Sigmoid colon (tissue), 7 donors: ENCODE results near the gene PRDM11. TPM values are rescaled to one million over a fixed set of nuclear protein-coding genes. Genes with fewer than 3 reads are reported as not detected.

Experiments
- DNase-seq: peaks from one replicate; pipeline ENCODE4 v3.0.0-alpha.2; 2019
- H3K27ac ChIP-seq, 4 donors: fragments of 200-600 bp; sonication (generic); one replicate each; pipeline ENCODE4 v1.5.1; 2016 to 2019; ENCODE audit warnings: mild to moderate bottlenecking in 1 of 4
- H3K27me3 ChIP-seq, 3 donors: fragments of 200-600 bp; sonication (generic); one replicate each; pipeline ENCODE4 v1.5.1; 2019; ENCODE audit warnings: mild to moderate bottlenecking in 1 of 3
- H3K36me3 ChIP-seq, 4 donors: fragments of 200-600 bp; sonication (generic); one replicate each; pipeline ENCODE4 v1.5.1; 2016 to 2019
- H3K4me1 ChIP-seq, 4 donors: fragments of 200-600 bp; sonication (generic); one replicate each; pipeline ENCODE4 v1.5.1; 2017 to 2019
- H3K4me3 ChIP-seq, 4 donors: fragments of 200-600 bp; sonication (generic); one replicate each; pipeline ENCODE4 v1.5.1; 2017 to 2019; ENCODE audit warnings: mild to moderate bottlenecking in 2 of 4, moderate library complexity in 1 of 4
- H3K9me3 ChIP-seq, 4 donors: fragments of 200-600 bp in 3 of 4; sonication (generic) in 3 of 4; one replicate each; pipeline versions ENCODE4 v1.5.1 to v1.6.1; 2013 to 2019
- EP300 ChIP-seq, 4 donors: sonication (generic); formaldehyde crosslinking; IDR thresholded peaks; one replicate each; pipeline ENCODE4 v1.6.1; 2017; ENCODE audit warnings: antibody characterized with exemption in 4 of 4
- POLR2A ChIP-seq, 2 donors: fragments of 450-650 bp; IDR thresholded peaks; one replicate each; pipeline ENCODE4 v1.6.1; 2016; ENCODE audit warnings: antibody characterized with exemption in 2 of 2, mild to moderate bottlenecking in 2 of 2, moderate library complexity in 2 of 2
- POLR2AphosphoS5 ChIP-seq, 4 donors: sonication (generic); formaldehyde crosslinking; IDR thresholded peaks; one replicate each; pipeline ENCODE4 v1.6.1; 2017; ENCODE audit warnings: antibody characterized with exemption in 4 of 4
- WGBS, 2 donors: extraction: QIAGEN DNeasy Blood & Tissue Kit; methylation state at CpG; one replicate each; pipeline ENCODE4 v1.1.7; 2013; 5-methylcytosine and 5-hydroxymethylcytosine counted together
- intact Hi-C: fragments of 100-400 bp; cut with DNase I; formaldehyde crosslinking; loops from one replicate; pipeline ENCODE4 v1.15.1; 2023
- polyA plus RNA-seq, 3 donors: library from polyadenylated mRNA; stranded (reverse); fragments of 200-250 nt; gene quantifications; one replicate each; pipeline ENCODE4 v1.2.3, GENCODE V29; 2013
- total RNA-seq, 4 donors: library from RNA; depleted of rRNA; stranded (reverse); fragments of >200 nt; gene quantifications; one replicate each; pipeline ENCODE4 v1.1.0, GENCODE V29; 2016
- TF ChIP-seq, protein P1 (sequence below), 4 experiments: fragments of 450-650 bp in 3 of 4; fragments of 200-600 bp in 1 of 4; IDR thresholded peaks; one replicate each; pipeline ENCODE4 v1.5.1; 2016 to 2019; ENCODE audit warnings: antibody characterized with exemption in 4 of 4, mild to moderate bottlenecking in 3 of 4, moderate library complexity in 2 of 4
- donor health status: healthy with polysubstance abuse.
- donor health status: Bipolar disorder and iron deficiency.
- donor health status: healthy.

The PRDM11 gene
- total and polyA plus RNA-seq, 7 donors = 0.92 to 23.2 (median 12.7) TPM

DNA sequence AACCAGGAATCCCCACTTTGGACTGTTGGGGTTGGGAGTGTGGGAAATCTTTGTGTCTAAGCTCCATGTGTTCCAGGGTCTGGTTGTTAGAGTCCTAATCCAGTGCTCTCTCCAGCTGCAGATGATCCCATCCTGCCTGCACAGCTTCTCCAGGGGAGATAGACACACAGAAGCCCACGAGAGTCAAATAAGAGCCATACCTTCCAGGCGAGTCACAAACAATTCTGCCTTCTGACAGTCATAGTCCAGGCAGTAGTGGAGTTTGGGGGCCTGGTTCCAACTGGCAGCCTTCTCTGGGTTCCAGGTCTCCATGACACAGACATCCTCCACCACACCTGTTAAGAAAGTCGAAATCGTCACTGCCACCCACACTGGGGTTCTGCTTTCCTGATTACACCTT lies 107.6 kb downstream of the PRDM11 start:
- intact Hi-C loops = no loop called here
- 82 to 85% methylated on average over 4 of the region's 4 CpGs for WGBS, 2 donors

DNA sequence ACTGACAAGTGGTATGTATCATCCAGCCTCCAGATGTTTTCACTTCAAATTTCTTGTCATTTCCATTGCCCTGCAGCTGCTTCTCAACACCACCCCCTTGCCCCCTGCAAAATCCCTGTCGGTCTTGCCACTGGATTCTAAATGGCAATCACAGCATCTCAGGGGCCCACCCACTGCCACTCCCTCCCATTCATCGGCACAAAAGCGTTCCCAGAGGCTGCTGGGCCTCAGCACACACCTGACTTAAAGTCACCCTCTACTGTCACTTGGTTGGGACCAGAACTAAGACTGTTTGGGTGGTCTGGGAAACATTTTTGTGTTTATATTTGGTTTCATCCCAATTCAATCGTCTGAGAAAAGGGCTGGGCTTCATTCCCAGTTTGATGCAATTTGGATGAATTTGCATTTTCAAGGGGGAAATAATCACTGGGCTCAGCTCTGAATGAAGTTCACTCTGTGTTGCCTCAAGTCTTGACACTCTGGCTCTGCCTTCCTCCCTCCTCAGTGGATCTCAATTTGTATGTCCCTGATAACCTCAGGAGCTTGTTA lies 112.6 kb downstream of the PRDM11 start:
- no peak for DNase-seq
- TF ChIP-seq EP300 (IDR thresholded peaks at IDR 0.05) = no peak
- no peak for TF ChIP-seq POLR2AphosphoS5 (IDR thresholded peaks at IDR 0.05)
- TF ChIP-seq, protein P1, sequence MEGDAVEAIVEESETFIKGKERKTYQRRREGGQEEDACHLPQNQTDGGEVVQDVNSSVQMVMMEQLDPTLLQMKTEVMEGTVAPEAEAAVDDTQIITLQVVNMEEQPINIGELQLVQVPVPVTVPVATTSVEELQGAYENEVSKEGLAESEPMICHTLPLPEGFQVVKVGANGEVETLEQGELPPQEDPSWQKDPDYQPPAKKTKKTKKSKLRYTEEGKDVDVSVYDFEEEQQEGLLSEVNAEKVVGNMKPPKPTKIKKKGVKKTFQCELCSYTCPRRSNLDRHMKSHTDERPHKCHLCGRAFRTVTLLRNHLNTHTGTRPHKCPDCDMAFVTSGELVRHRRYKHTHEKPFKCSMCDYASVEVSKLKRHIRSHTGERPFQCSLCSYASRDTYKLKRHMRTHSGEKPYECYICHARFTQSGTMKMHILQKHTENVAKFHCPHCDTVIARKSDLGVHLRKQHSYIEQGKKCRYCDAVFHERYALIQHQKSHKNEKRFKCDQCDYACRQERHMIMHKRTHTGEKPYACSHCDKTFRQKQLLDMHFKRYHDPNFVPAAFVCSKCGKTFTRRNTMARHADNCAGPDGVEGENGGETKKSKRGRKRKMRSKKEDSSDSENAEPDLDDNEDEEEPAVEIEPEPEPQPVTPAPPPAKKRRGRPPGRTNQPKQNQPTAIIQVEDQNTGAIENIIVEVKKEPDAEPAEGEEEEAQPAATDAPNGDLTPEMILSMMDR (IDR thresholded peaks at IDR 0.05) = no peak
- no peak overlapping the region for H3K27ac ChIP-seq
- WGBS, 2 donors = 19 to 44% methylated on average over 4 of the region's 4 CpGs
- no peaks in the 10 kb centered on the region for H3K36me3 ChIP-seq
- no peaks in the 10 kb centered on the region for H3K4me1 ChIP-seq
- peaks cover 0 to 18% (median 4%) of the 10 kb centered on the region in 3 donors for H3K27me3 ChIP-seq
- no peak overlapping the region for H3K4me3 ChIP-seq
- no peaks in the 10 kb centered on the region for H3K9me3 ChIP-seq
- intact Hi-C loops = no loop called here

More for the DNA sequence above, 107.6 kb downstream of the PRDM11 start:
- TF ChIP-seq POLR2A (IDR thresholded peaks at IDR 0.05) = no peak
- TF ChIP-seq, protein P1 (IDR thresholded peaks at IDR 0.05) = no peak
- no peak for TF ChIP-seq EP300 (IDR thresholded peaks at IDR 0.05)
- no peak for TF ChIP-seq POLR2AphosphoS5 (IDR thresholded peaks at IDR 0.05)
- H3K27me3 ChIP-seq = peaks cover 0 to 2% (median 0%) of the 10 kb centered on the region in 3 donors
- no peak for DNase-seq
- no peaks in the 10 kb centered on the region for H3K9me3 ChIP-seq
- no peak overlapping the region for H3K4me3 ChIP-seq
- H3K36me3 ChIP-seq = no peaks in the 10 kb centered on the region
- no peaks in the 10 kb centered on the region for H3K4me1 ChIP-seq
- H3K27ac ChIP-seq = no peak overlapping the region

DNA sequence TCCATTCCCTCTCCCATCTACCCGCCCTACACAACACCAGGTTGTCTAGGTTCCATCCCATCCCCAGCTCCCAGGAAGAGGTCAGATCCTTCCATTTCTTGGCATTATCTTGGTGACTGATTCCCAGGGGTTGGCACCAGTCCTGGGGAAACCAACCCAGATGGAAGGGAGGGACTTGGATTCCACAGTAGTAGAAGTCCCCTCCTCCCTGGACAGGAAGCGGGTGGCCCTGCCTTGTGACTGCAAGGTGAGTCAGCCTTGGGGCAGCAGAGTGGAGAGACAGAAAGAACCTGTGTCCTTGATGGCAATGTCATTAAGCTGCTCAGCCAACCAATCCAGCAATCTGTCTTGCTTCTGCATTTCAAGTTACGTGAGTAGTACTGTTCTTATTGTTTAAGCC lies 113.2 kb downstream of the PRDM11 start:
- TF ChIP-seq, protein P1 (IDR thresholded peaks at IDR 0.05) = no peak
- TF ChIP-seq POLR2A (IDR thresholded peaks at IDR 0.05) (no peak), EP300 (IDR thresholded peaks at IDR 0.05) (no peak), POLR2AphosphoS5 (IDR thresholded peaks at IDR 0.05) (no peak)
- Histone ChIP-seq H3K36me3 (no peaks in the 10 kb centered on the region), H3K9me3 (no peaks in the 10 kb centered on the region), H3K27me3 (peaks cover 0 to 19% (median 9%) of the 10 kb centered on the region in 3 donors), H3K4me3 (no peak overlapping the region), H3K27ac (no peak overlapping the region), H3K4me1 (no peaks in the 10 kb centered on the region)
- intact Hi-C loops = no loop called here
- WGBS, 2 donors = 40 to 78% methylated on average over 3 of the region's 3 CpGs
- DNase-seq = no peak

DNA sequence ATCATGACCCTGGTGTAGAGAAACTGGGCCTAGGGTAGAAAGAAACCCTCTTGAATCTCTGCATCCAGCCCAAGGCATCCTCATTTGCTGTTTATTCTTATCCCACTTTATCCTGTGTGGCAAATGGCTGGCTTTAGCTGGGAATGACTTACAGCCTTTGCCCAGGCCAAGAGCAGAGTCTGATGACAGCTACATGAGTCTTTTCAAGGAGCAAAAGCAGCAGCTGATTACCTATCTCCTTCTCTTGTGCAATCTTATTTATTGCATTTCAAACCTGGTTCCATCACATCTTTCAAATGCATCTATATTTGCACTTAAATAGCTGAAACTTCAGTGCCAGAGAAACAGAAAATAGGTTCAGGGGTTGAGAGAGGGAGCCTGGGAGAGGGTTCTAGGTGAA lies 113.6 kb downstream of the PRDM11 start:
- H3K27me3 ChIP-seq = peaks cover 0 to 24% (median 9%) of the 10 kb centered on the region in 3 donors
- intact Hi-C loops = no loop called here
- H3K27ac ChIP-seq = no peak overlapping the region
- no peak overlapping the region for H3K4me3 ChIP-seq
- H3K36me3 ChIP-seq = no peaks in the 10 kb centered on the region
- no peak for DNase-seq
- no peaks in the 10 kb centered on the region for H3K4me1 ChIP-seq
- no peaks in the 10 kb centered on the region for H3K9me3 ChIP-seq
- TF ChIP-seq EP300 (IDR thresholded peaks at IDR 0.05) (no peak), POLR2AphosphoS5 (IDR thresholded peaks at IDR 0.05) (no peak), POLR2A (IDR thresholded peaks at IDR 0.05) (no peak)
- TF ChIP-seq, protein P1 (IDR thresholded peaks at IDR 0.05) = no peak

DNA sequence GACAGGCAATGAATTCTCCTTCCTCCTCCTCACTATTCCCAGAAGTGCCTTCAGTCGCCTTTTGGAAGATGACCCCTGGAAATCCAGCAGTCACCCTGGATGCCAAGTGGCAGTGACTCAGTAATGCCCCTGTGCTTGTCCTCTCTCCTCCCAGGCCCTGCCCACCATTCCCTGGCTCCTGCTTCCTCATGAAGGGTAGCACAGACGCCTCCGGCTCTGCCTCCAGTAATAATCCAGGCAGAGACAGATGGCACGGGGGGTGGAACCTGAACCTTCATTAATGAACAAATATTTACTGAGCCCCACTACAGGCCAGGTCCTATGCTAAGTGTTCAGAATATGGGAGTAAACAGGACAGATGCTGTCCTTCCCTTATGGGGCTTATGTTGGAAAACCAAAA lies 116.5 kb downstream of the PRDM11 start:
- intact Hi-C loops = no loop called here
- H3K4me1 ChIP-seq = no peaks in the 10 kb centered on the region
- DNase-seq = no peak
- 16 to 62% methylated on average over 4 of the region's 4 CpGs for WGBS, 2 donors
- no peaks in the 10 kb centered on the region for H3K36me3 ChIP-seq
- no peaks in the 10 kb centered on the region for H3K9me3 ChIP-seq
- no peak overlapping the region for H3K27ac ChIP-seq
- peaks cover 0 to 37% (median 9%) of the 10 kb centered on the region in 3 donors for H3K27me3 ChIP-seq
- TF ChIP-seq POLR2AphosphoS5 (IDR thresholded peaks at IDR 0.05) (no peak), POLR2A (IDR thresholded peaks at IDR 0.05) (no peak), EP300 (IDR thresholded peaks at IDR 0.05) (no peak)
- TF ChIP-seq, protein P1 (IDR thresholded peaks at IDR 0.05) = no peak
- no peak overlapping the region for H3K4me3 ChIP-seq
